Inflammatory macrophage (primary cell): ENCODE measurements around the gene NNAT.

Experiments
- DNase-seq, 2 donors: peaks; one replicate each; pipeline ENCODE4 v3.0.0-alpha.2; 2020 to 2022

Gene NNAT

GRCh38 chr20:37503256-37503927 is 17.7 kb upstream of the NNAT start:
- DNase-seq = no peak

- no peak for DNase-seq
Observed at GRCh38 chr20:37504404-37505096, 16.5 kb upstream of the NNAT start.

GRCh38 chr20:37505263-37506151 is 15.5 kb upstream of the NNAT start:
- no peak for DNase-seq

- DNase-seq = no peak
Observed at GRCh38 chr20:37506152-37506725, 14.8 kb upstream of the NNAT start.

- no peak for DNase-seq
Observed at GRCh38 chr20:37510226-37510625, 10.8 kb upstream of the NNAT start.

GRCh38 chr20:37511610-37512275 is 9.3 kb upstream of the NNAT start:
- DNase-seq = no peak

- no peak for DNase-seq
Observed at GRCh38 chr20:37513779-37514359, 7.2 kb upstream of the NNAT start.

- no peak for DNase-seq
Observed at GRCh38 chr20:37515876-37516275, 5.2 kb upstream of the NNAT start.

GRCh38 chr20:37516811-37517750 is 4.0 kb upstream of the NNAT start:
- no peak for DNase-seq

- no peak for DNase-seq
Observed at GRCh38 chr20:37518059-37518458, 3.0 kb upstream of the NNAT start.

- no peak for DNase-seq
Observed at GRCh38 chr20:37518606-37519507, 2.2 kb upstream of the NNAT start.

GRCh38 chr20:37519508-37520418 is 1.3 kb upstream of the NNAT start:
- no peak for DNase-seq

- peak in 1 of 2 donors; percentile 23 for DNase-seq
Observed at GRCh38 chr20:37520419-37520955, 563 bp upstream of the NNAT start.

GRCh38 chr20:37522260-37523011 is 1.4 kb downstream of the NNAT start:
- no peak for DNase-seq

GRCh38 chr20:37523012-37523391 is 2.0 kb downstream of the NNAT start:
- no peak for DNase-seq

GRCh38 chr20:37523911-37524700 is 3.1 kb downstream of the NNAT start:
- DNase-seq = no peak
